ENCODE measurements around the gene TRAF3IP1. TPM values are rescaled to one million over a fixed set of nuclear protein-coding genes. Genes with fewer than 3 reads are reported as not detected.
A peak's percentile ranks its signal among the peaks of the same experiment; 100 is the strongest.

TRAF3IP1 gene
- total RNA-seq, 2 donors from 2014 or later: 5.4 to 10.9 TPM

DNA sequence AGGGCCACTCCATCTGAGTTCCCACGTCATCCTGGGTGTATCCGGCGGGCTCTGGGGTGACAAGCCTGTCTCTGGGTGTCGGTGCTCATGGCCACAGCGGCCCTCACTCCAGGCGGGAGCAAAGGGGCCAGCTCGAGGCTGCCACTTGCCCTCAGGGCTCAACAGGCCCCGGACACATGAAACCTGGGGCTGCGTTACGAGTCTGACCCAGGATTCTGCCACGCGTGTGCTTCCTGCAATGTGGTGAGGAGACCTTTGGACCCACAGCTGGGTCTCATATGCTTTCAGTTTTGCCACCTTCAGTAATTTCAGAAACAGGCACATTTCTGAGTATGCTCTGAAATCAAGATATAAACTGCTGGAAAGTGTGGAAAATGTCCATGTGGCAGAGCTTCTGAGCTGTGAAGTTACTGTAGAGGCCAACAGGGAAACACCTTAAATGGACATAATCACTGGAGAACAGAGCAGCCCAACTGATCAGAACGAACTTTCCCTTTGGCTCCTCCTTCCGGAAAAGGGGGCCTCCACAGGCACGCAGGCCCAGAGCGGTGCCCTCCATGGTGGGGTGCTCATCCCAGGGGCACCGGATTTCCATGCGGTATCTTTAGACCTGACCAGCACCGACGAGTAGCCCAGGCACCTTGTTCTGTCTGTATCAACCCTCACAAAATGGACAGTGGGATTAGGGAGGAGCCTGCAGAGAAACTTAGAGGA, 46.0 kb upstream of the TRAF3IP1 start:
- no peak overlapping the region for H3K4me3 ChIP-seq
- TF ChIP-seq POLR2A (IDR thresholded peaks at IDR 0.05): no peak
- TF ChIP-seq, protein P1, sequence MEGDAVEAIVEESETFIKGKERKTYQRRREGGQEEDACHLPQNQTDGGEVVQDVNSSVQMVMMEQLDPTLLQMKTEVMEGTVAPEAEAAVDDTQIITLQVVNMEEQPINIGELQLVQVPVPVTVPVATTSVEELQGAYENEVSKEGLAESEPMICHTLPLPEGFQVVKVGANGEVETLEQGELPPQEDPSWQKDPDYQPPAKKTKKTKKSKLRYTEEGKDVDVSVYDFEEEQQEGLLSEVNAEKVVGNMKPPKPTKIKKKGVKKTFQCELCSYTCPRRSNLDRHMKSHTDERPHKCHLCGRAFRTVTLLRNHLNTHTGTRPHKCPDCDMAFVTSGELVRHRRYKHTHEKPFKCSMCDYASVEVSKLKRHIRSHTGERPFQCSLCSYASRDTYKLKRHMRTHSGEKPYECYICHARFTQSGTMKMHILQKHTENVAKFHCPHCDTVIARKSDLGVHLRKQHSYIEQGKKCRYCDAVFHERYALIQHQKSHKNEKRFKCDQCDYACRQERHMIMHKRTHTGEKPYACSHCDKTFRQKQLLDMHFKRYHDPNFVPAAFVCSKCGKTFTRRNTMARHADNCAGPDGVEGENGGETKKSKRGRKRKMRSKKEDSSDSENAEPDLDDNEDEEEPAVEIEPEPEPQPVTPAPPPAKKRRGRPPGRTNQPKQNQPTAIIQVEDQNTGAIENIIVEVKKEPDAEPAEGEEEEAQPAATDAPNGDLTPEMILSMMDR (IDR thresholded peaks at IDR 0.05): no peak
- no peaks in the 10 kb centered on the region for H3K27me3 ChIP-seq
- 74 to 85% methylated on average over 12 to 20 of the region's 20 CpGs for WGBS, 2 donors
- H3K36me3 ChIP-seq (replicated peaks in 1 of 2; ENCODE audit: insufficient read depth in 1 of 2, low read depth in 2 of 2): peaks cover 13 to 21% of the 10 kb centered on the region in 2 donors
- H3K4me1 ChIP-seq: no peaks in the 10 kb centered on the region
- no peaks in the 10 kb centered on the region for H3K9me3 ChIP-seq
- intact Hi-C loops (cut with DNase I): no loop called here
- H3K27ac ChIP-seq: peak overlapping the region in 1 of 4 donors; percentile 5
- ATAC-seq (no peak), DNase-seq (no peak)

DNA sequence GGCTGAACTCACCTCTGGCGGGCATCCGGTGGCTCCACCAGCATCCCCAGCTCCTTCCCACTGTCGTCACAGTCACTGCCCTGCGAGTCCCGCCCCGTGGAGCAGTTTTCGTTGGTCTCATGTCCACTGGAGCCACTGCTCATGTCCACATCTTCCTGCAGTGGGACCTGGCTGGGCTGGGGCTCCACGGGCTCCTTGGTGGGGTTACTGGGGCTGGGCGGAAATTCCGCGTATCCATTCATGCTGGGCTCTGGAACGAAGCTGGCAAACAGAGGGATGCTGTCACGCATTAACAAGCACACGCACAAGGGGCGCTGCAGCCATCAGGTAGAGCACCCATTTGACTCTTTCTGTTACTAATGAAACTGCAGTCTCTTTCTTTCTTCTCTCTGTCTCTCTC, 42.6 kb upstream of the TRAF3IP1 start:
- Histone ChIP-seq H3K9me3 (no peaks in the 10 kb centered on the region), H3K27ac (no peak overlapping the region), H3K36me3 (replicated peaks in 1 of 2; ENCODE audit: insufficient read depth in 1 of 2, low read depth in 2 of 2) (peaks cover 11 to 15% of the 10 kb centered on the region in 2 donors), H3K4me1 (peaks cover 9% of the 10 kb centered on the region), H3K4me3 (no peak overlapping the region), H3K27me3 (no peaks in the 10 kb centered on the region)
- TF ChIP-seq, protein P1 (IDR thresholded peaks at IDR 0.05): peak in 2 of 7 experiments; percentile 22
- no peak for TF ChIP-seq POLR2A (IDR thresholded peaks at IDR 0.05)
- ATAC-seq: no peak
- intact Hi-C loops (cut with DNase I): no loop called here
- DNase-seq: peak in 1 of 4 donors; percentile 10
- WGBS, 2 donors: 76 to 80% methylated on average over 15 of the region's 15 CpGs

DNA sequence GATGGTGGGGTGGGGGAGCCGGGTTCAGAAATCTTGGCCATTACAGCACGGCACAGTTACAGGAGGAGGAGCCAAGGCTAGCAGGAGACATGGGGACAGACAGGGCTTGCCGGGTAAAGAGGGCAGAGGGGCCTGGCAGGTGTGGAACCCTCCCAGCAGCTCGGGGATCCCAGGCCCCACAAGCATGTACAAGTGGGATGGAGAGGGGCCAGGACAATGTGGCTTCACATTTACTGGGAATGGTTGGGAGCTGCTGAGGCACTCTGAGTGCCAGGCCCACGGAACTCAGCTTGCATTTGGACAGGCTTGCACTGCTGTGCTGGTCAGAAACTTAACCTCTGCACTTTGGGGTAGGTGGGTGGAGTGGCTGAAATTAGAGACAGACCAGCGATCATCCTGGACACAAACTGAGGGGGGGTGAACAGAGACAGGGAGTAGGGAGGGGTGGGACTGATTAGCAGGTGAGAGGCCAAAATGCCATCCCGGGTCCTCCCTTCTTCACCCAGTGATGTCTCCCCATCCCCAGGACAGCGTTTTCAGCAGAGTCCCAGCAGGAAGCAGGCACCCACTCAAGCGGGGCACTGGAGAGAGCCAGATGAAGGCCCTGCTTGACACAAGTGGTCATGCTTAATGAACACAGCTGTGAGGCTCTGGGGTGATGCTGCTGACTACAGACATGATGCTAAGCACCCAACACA, 41.5 kb upstream of the TRAF3IP1 start:
- intact Hi-C loops (cut with DNase I): no loop called here
- H3K4me3 ChIP-seq: no peak overlapping the region
- no peaks in the 10 kb centered on the region for H3K9me3 ChIP-seq
- H3K27me3 ChIP-seq: no peaks in the 10 kb centered on the region
- peaks cover 8 to 11% of the 10 kb centered on the region in 2 donors for H3K36me3 ChIP-seq (replicated peaks in 1 of 2; ENCODE audit: insufficient read depth in 1 of 2, low read depth in 2 of 2)
- peaks cover 20% of the 10 kb centered on the region for H3K4me1 ChIP-seq
- H3K27ac ChIP-seq: no peak overlapping the region
- TF ChIP-seq POLR2A (IDR thresholded peaks at IDR 0.05): no peak
- TF ChIP-seq, protein P1 (IDR thresholded peaks at IDR 0.05): no peak
- DNase-seq (peak in 1 of 4 donors; percentile 7), ATAC-seq (no peak)
- WGBS, 2 donors: 66 to 81% methylated on average over 7 to 9 of the region's 9 CpGs

DNA sequence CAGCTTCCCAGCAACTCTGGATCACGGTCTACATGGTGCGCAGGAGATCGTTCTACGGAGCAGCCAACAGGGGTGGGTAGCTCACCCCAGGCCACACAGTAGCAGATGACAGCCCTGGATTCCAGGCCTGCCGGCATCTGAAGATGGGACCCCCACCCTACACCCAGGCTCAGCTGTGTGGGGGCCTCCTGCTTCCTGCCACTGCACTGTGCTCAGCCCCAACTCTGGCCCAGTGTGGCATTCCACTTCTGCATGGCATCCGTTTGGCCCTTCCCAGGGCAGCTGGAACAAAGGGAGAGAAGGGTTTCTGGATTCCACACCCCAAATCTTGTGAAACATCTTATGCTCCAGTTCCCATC, 41.0 kb upstream of the TRAF3IP1 start:
- H3K4me3 ChIP-seq: no peak overlapping the region
- no peak overlapping the region for H3K27ac ChIP-seq
- H3K4me1 ChIP-seq: peaks cover 25% of the 10 kb centered on the region
- intact Hi-C loops (cut with DNase I): no loop called here
- TF ChIP-seq, protein P1 (IDR thresholded peaks at IDR 0.05): no peak
- TF ChIP-seq POLR2A (IDR thresholded peaks at IDR 0.05): no peak
- WGBS, 2 donors: 69 to 81% methylated on average over 5 to 6 of the region's 6 CpGs
- no peaks in the 10 kb centered on the region for H3K9me3 ChIP-seq
- no peaks in the 10 kb centered on the region for H3K27me3 ChIP-seq
- H3K36me3 ChIP-seq (replicated peaks in 1 of 2; ENCODE audit: insufficient read depth in 1 of 2, low read depth in 2 of 2): peaks cover 8 to 11% of the 10 kb centered on the region in 2 donors
- DNase-seq: no peak
- ATAC-seq: no peak

All from body of pancreas (tissue), 4 donors.